Adrenal gland (tissue), 12 donors: ENCODE measurements around the gene UFD1. TPM values are rescaled to one million over a fixed set of nuclear protein-coding genes. Genes with fewer than 3 reads are reported as not detected.

Experiments
- DNase-seq, 7 donors: peaks; one replicate each; pipeline ENCODE4 v3.0.0-alpha.2; 2019 to 2020
- H3K27ac ChIP-seq, 5 donors: fragments of 200-600 bp; sonication (generic) in 4 of 5; 1 replicate in 3 of 5; 2 replicates in 2 of 5; pipeline versions ENCODE4 v1.5.1 to v1.8.0; 2016 to 2020; ENCODE audit warnings: mild to moderate bottlenecking in 1 of 5
- H3K27me3 ChIP-seq: fragments of 200-600 bp; 2 replicates; pipeline ENCODE4 v1.8.0; 2021
- H3K36me3 ChIP-seq, 2 donors: fragments of 200-600 bp; replicated peaks in 1 of 2; 1 replicate in 1 of 2; 2 replicates in 1 of 2; pipeline versions ENCODE4 v1.5.1 to v1.8.0; 2018 to 2022
- H3K4me1 ChIP-seq, 2 donors: fragments of 200-600 bp; replicated peaks in 1 of 2; 1 replicate in 1 of 2; 2 replicates in 1 of 2; pipeline versions ENCODE4 v1.5.1 to v1.8.0; 2018 to 2021
- H3K4me3 ChIP-seq, 4 donors: fragments of 200-600 bp; sonication (generic) in 3 of 4; one replicate each; pipeline ENCODE4 v1.5.1; 2016 to 2018
- H3K9me3 ChIP-seq, 3 donors: fragments of 200-600 bp; sonication (generic) in 1 of 3; replicated peaks in 1 of 3; 1 replicate in 2 of 3; 2 replicates in 1 of 3; pipeline versions ENCODE4 v1.5.1 to v1.8.0; 2016 to 2021
- POLR2A ChIP-seq, 2 donors: fragments of 450-650 bp; IDR thresholded peaks; one replicate each; pipeline ENCODE4 v1.6.1; 2017; ENCODE audit warnings: antibody characterized with exemption in 2 of 2, mild to moderate bottlenecking in 2 of 2, moderate library complexity in 1 of 2
- WGBS, 4 donors: extraction: QIAGEN DNeasy Blood & Tissue Kit in 2 of 4; methylation state at CpG; one replicate each; pipeline versions ENCODE4 v1.1.5 to v1.1.7; 2013 to 2017; 5-methylcytosine and 5-hydroxymethylcytosine counted together
- intact Hi-C, 2 donors: fragments of 100-400 bp; cut with DNase I; formaldehyde crosslinking; loops; one replicate each; pipeline versions ENCODE4 v1.14.1 to v1.15.0; 2022 to 2023
- polyA plus RNA-seq, 3 donors: library from polyadenylated mRNA; stranded (reverse); fragments of 200-250 nt in 2 of 3; fragments of 350-450 nt in 1 of 3; fragmentation: Illumina TruSeq in 1 of 3; extraction: RNeasy Lipid Tissue Mini Kit (QIAGEN cat#74804) in 1 of 3; gene quantifications; one replicate each; pipeline ENCODE4 v1.2.3, GENCODE V29; 2013 to 2014
- total RNA-seq, 9 donors: library from RNA; depleted of rRNA in 4 of 9; stranded (reverse); fragments of >200 nt in 4 of 9; fragments of 120-200 nt in 1 of 9; fragmentation: NEBNext Ultra II Directional in 1 of 9; extraction: Animal tissue kit (Norgen Biotek cat#: 25700) in 1 of 9; gene quantifications; one replicate each; pipeline versions ENCODE4 v1.1.0 to v1.2.4, GENCODE V29; 2013 to 2023
- TF ChIP-seq, protein P1 (sequence below), 6 experiments: fragments of 450-650 bp in 4 of 6; fragments of 200-600 bp in 2 of 6; sonication (generic) in 1 of 6; IDR thresholded peaks; 1 replicate in 5 of 6; 2 replicates in 1 of 6; pipeline versions ENCODE4 v1.5.1 to v1.8.0; 2016 to 2021; ENCODE audit warnings: antibody characterized with exemption in 6 of 6, mild to moderate bottlenecking in 2 of 6, moderate library complexity in 1 of 6
- donor health status: healthy with polysubstance abuse.
- donor health status: Bipolar disorder and iron deficiency.
- donor health status: DM: yes; HTN: yes; CAD: no.
- donor health status: DM: no; HTN: no; CAD: no.
- donor health status: DM: no; HTN: no; CAD: no.
- donor health status: DM: yes; HTN: yes; CAD: no.

Gene UFD1
- total and polyA plus RNA-seq, 12 donors = 20.1 to 128 (median 45.6) TPM

DNA sequence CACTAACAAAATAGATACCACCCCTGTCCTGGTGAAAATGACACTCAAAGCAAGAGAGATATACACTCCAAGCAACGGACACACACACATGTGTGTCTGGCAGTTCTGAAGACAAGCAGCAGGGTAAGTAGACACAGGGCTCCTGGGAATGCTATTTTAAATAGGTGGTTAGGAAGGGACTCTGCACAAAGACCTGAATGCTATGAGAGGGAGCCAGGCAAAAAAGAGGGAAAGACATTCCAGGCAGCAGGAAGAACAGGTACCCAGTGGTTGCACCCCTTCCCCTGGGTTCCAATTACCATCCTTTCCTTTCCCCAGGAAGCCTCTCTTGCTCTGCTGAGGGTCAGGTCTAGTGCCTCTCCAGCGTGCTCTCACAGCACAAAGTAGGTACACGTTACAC lies 3.0 kb downstream of the UFD1 start:
- Histone ChIP-seq H3K4me1 (peaks cover 15 to 21% of the 10 kb centered on the region in 2 donors), H3K27me3 (no peaks in the 10 kb centered on the region), H3K36me3 (peaks cover 0 to 40% of the 10 kb centered on the region in 2 donors), H3K4me3 (no peak overlapping the region), H3K27ac (no peak overlapping the region), H3K9me3 (no peaks in the 10 kb centered on the region)
- WGBS, 4 donors = 74 to 82% (median 78%) methylated on average over 3 of the region's 3 CpGs
- no peak for TF ChIP-seq POLR2A (IDR thresholded peaks at IDR 0.05)
- TF ChIP-seq, protein P1, sequence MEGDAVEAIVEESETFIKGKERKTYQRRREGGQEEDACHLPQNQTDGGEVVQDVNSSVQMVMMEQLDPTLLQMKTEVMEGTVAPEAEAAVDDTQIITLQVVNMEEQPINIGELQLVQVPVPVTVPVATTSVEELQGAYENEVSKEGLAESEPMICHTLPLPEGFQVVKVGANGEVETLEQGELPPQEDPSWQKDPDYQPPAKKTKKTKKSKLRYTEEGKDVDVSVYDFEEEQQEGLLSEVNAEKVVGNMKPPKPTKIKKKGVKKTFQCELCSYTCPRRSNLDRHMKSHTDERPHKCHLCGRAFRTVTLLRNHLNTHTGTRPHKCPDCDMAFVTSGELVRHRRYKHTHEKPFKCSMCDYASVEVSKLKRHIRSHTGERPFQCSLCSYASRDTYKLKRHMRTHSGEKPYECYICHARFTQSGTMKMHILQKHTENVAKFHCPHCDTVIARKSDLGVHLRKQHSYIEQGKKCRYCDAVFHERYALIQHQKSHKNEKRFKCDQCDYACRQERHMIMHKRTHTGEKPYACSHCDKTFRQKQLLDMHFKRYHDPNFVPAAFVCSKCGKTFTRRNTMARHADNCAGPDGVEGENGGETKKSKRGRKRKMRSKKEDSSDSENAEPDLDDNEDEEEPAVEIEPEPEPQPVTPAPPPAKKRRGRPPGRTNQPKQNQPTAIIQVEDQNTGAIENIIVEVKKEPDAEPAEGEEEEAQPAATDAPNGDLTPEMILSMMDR (IDR thresholded peaks at IDR 0.05) = no peak
- DNase-seq = peak in 1 of 7 donors; percentile 6
- intact Hi-C loops = loop anchor here in 1 of 2 donors (10.0 kb wide), 1 partner anchor 181 kb away; the partner anchor contains the start of gene CLTCL1

DNA sequence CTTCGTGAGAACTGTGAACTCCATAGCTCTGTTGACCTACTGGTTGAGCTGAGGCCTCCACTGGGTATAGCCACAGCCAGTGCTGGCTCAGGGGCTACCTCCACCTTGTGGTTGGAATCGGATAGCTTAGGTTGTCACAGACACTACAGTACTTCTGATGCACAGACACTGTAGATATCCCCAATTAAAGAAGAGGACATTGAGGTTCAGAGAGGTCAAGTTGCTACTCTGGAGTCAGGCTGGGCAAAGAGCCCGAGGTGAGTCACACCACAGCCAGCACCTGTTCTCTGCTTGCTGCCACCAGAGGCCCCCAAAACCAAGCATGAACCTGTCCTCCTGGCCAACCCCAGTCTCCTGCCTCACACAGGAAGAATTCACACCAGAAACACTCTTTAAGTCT lies 5.4 kb downstream of the UFD1 start:
- Histone ChIP-seq H3K4me1 (peaks cover 12 to 15% of the 10 kb centered on the region in 2 donors), H3K9me3 (no peaks in the 10 kb centered on the region), H3K4me3 (no peak overlapping the region), H3K27me3 (no peaks in the 10 kb centered on the region), H3K36me3 (peaks cover 0 to 64% of the 10 kb centered on the region in 2 donors), H3K27ac (no peak overlapping the region)
- WGBS, 4 donors = 63 to 100% (median 74%) methylated on average over 1 to 3 of the region's 3 CpGs
- DNase-seq = peak in 5 of 7 donors; percentile 23 to 56 (median 35)
- TF ChIP-seq, protein P1 (IDR thresholded peaks at IDR 0.05) = no peak
- no peak for TF ChIP-seq POLR2A (IDR thresholded peaks at IDR 0.05)
- intact Hi-C loops = loop anchor here in 1 of 2 donors (10.0 kb wide), 1 partner anchor 179 kb away; the partner anchor contains the start of gene CLTCL1

DNA sequence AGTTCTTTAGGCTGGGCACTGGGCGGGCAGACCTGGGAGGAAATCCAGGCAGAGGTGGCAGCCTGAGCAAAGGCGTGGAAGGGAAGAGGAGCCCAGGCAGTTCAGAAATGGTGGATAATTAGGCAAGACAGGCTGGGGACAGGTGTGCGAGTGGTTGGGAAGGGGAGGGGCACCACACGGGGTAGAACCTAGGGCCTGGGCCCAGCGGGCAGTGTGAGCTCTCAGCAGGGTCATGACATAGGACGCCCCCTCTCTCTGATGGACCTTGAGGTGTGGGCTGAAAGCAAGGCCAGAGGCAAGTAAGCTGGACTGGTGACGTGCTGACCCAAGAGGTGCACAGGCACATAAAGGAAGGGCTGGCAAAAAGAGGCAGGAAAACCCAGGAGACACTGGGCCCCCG lies 6.8 kb downstream of the UFD1 start:
- H3K27me3 ChIP-seq = no peaks in the 10 kb centered on the region
- H3K9me3 ChIP-seq = no peaks in the 10 kb centered on the region
- WGBS, 4 donors = 87 to 91% (median 89%) methylated on average over 8 of the region's 8 CpGs
- H3K36me3 ChIP-seq = peaks cover 0 to 78% of the 10 kb centered on the region in 2 donors
- peak in 1 of 7 donors; percentile 46 for DNase-seq
- peaks cover under 1 to 3% of the 10 kb centered on the region in 2 donors for H3K4me1 ChIP-seq
- no peak for TF ChIP-seq POLR2A (IDR thresholded peaks at IDR 0.05)
- TF ChIP-seq, protein P1 (IDR thresholded peaks at IDR 0.05) = no peak
- no peak overlapping the region for H3K4me3 ChIP-seq
- H3K27ac ChIP-seq = no peak overlapping the region
- intact Hi-C loops = loop anchor here in 1 of 2 donors (10.0 kb wide), 1 partner anchor 177 kb away; the partner anchor contains the start of gene CLTCL1

DNA sequence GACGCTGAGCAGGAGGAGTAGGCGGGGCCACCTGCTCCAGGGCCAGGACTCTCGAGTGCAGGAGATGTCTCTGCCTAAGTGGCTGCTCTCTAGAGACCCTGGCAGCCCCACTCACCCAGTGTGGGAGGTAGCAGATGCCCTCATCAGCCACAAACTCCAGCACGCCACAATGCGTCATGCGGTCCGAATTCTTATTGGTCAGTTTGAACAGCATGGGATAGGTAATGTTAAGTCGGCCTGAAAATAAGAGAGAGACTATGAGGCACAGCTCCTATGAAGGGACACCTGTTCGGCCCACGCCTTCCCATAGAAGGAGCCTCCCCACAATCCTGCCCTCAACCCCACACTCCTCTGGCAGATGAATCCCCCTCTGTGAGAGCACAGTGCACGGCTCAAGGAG lies 7.4 kb downstream of the UFD1 start:
- TF ChIP-seq, protein P1 (IDR thresholded peaks at IDR 0.05) = no peak
- TF ChIP-seq POLR2A (IDR thresholded peaks at IDR 0.05) = no peak
- Histone ChIP-seq H3K4me3 (no peak overlapping the region), H3K27me3 (no peaks in the 10 kb centered on the region), H3K27ac (no peak overlapping the region), H3K36me3 (peaks cover 0 to 84% of the 10 kb centered on the region in 2 donors), H3K9me3 (no peaks in the 10 kb centered on the region), H3K4me1 (no peaks in the 10 kb centered on the region)
- intact Hi-C loops = loop anchor here in 1 of 2 donors (10.0 kb wide), 1 partner anchor 177 kb away; the partner anchor contains the start of gene CLTCL1
- WGBS, 4 donors = 91 to 96% (median 93%) methylated on average over 9 to 11 of the region's 11 CpGs
- DNase-seq = peak in 1 of 7 donors; percentile 43
